H9 (cell line): ENCODE results near the gene MAPK1IP1L. TPM values are rescaled to one million over a fixed set of nuclear protein-coding genes. Genes with fewer than 3 reads are reported as not detected.

Experiments used
- DNase-seq: peaks from one replicate; pipeline ENCODE4 v3.0.0-alpha.2; 2017
- H2AFZ ChIP-seq: one replicate; pipeline ENCODE4 v1.6.1; 2013; ENCODE audit warnings: mild to moderate bottlenecking, low read length, control low read depth, moderate library complexity
- H2AK5ac ChIP-seq: 2 replicates; pipeline ENCODE4 v1.6.1; 2013; ENCODE audit warnings: low read length, control low read depth, mixed read lengths; ENCODE audit not compliant: insufficient read length
- H2BK120ac ChIP-seq: one replicate; pipeline ENCODE4 v1.6.1; 2013; ENCODE audit warnings: low read depth, mild to moderate bottlenecking, low read length, control low read depth, inconsistent platforms; ENCODE audit not compliant: poor library complexity, severe bottlenecking
- H2BK12ac ChIP-seq: 2 replicates; pipeline ENCODE4 v1.6.1; 2013; ENCODE audit warnings: low read length, control low read depth, mixed read lengths, low read depth; ENCODE audit not compliant: insufficient read length
- H2BK15ac ChIP-seq: 2 replicates; pipeline ENCODE4 v1.6.1; 2013; ENCODE audit warnings: low read depth, low read length, control low read depth
- H2BK20ac ChIP-seq: one replicate; pipeline ENCODE4 v1.6.1; 2013; ENCODE audit warnings: low read depth, mild to moderate bottlenecking, low read length, control low read depth, inconsistent platforms; ENCODE audit not compliant: poor library complexity, severe bottlenecking
- H2BK5ac ChIP-seq: 2 replicates; pipeline ENCODE4 v1.6.1; 2013; ENCODE audit warnings: low read length, control low read depth, mixed read lengths; ENCODE audit not compliant: insufficient read length
- H3K14ac ChIP-seq: 2 replicates; pipeline ENCODE4 v1.6.1; 2013; ENCODE audit warnings: low read length, control low read depth; ENCODE audit not compliant: insufficient read depth
- H3K18ac ChIP-seq: 2 replicates; pipeline ENCODE4 v1.6.1; 2013; ENCODE audit warnings: low read depth, mild to moderate bottlenecking, mixed read lengths, low read length, control low read depth; ENCODE audit not compliant: insufficient read length
- H3K23ac ChIP-seq: 2 replicates; pipeline ENCODE4 v1.6.1; 2013; ENCODE audit warnings: low read length, control low read depth, mixed read lengths, low read depth; ENCODE audit not compliant: insufficient read length
- H3K23me2 ChIP-seq: 2 replicates; pipeline ENCODE4 v1.6.1; 2013; ENCODE audit warnings: low read depth, mild to moderate bottlenecking, mixed read lengths, low read length, control low read depth; ENCODE audit not compliant: insufficient read length, poor library complexity, severe bottlenecking
- H3K27ac ChIP-seq: 2 replicates; pipeline ENCODE4 v1.5.1; 2013; ENCODE audit warnings: low read length, control low read depth, mixed read lengths, low read depth; ENCODE audit not compliant: insufficient read length
- H3K27me3 ChIP-seq: 2 replicates; pipeline ENCODE4 v1.6.1; 2013; ENCODE audit warnings: low read length, control low read depth, inconsistent platforms; ENCODE audit not compliant: insufficient read depth
- H3K4ac ChIP-seq: 2 replicates; pipeline ENCODE4 v1.6.1; 2013; ENCODE audit warnings: low read depth, mild to moderate bottlenecking, control low read depth, inconsistent platforms, low read length, moderate library complexity
- H3K4me1 ChIP-seq: 2 replicates; pipeline ENCODE4 v1.6.1; 2013; ENCODE audit warnings: low read length, control low read depth, inconsistent platforms; ENCODE audit not compliant: insufficient read depth
- H3K4me2 ChIP-seq: 2 replicates; pipeline ENCODE4 v1.6.1; 2013; ENCODE audit warnings: low read length, control low read depth, mixed read lengths; ENCODE audit not compliant: insufficient read length, insufficient read depth
- H3K56ac ChIP-seq: 2 replicates; pipeline ENCODE4 v1.6.1; 2013; ENCODE audit warnings: low read depth, mild to moderate bottlenecking, mixed read lengths, low read length, control low read depth; ENCODE audit not compliant: insufficient read length
- H3K79me1 ChIP-seq: 2 replicates; pipeline ENCODE4 v1.6.1; 2013; ENCODE audit warnings: low read depth, mild to moderate bottlenecking, moderate library complexity, low read length, control low read depth, inconsistent platforms; ENCODE audit not compliant: insufficient read depth, poor library complexity, severe bottlenecking
- H3K79me2 ChIP-seq: 2 replicates; pipeline ENCODE4 v1.6.1; 2013; ENCODE audit warnings: low read length, control low read depth, inconsistent platforms; ENCODE audit not compliant: insufficient read depth
- H3K9ac ChIP-seq: 2 replicates; pipeline ENCODE4 v1.6.1; 2013; ENCODE audit warnings: low read length, control low read depth, mixed read lengths; ENCODE audit not compliant: insufficient read length; ENCODE audit errors: extremely low read depth
- H3K9me3 ChIP-seq: one replicate; pipeline ENCODE4 v1.6.1; 2013; ENCODE audit warnings: low read depth, low read length, inconsistent platforms; ENCODE audit not compliant: control insufficient read depth
- H3T11ph ChIP-seq: one replicate; pipeline ENCODE4 v1.6.1; 2013; ENCODE audit warnings: mild to moderate bottlenecking, low read length, control low read depth, inconsistent platforms
- H4K20me1 ChIP-seq: one replicate; pipeline ENCODE4 v1.6.1; 2013; ENCODE audit not compliant: control insufficient read depth, insufficient read length, insufficient read depth
- H4K5ac ChIP-seq: 2 replicates; pipeline ENCODE4 v1.6.1; 2013; ENCODE audit warnings: low read depth, mild to moderate bottlenecking, mixed read lengths, low read length, control low read depth; ENCODE audit not compliant: insufficient read length
- H4K8ac ChIP-seq: replicated peaks from 2 replicates; pipeline ENCODE4 v1.6.1; 2013; ENCODE audit warnings: low read length, control low read depth, mixed read lengths, low read depth; ENCODE audit not compliant: insufficient read length
- H4K91ac ChIP-seq: 2 replicates; pipeline ENCODE4 v1.6.1; 2013; ENCODE audit warnings: low read depth, mild to moderate bottlenecking, moderate library complexity, mixed read lengths, low read length, control low read depth; ENCODE audit not compliant: insufficient read length
- H3K27ac Mint-ChIP-seq, 3 experiments: 2 replicates in 2 of 3; 3 replicates in 1 of 3; pipeline ENCODE4 v1.8.0; 2020 to 2021; ENCODE audit warnings: mixed read lengths in 3 of 3, mild to moderate bottlenecking in 1 of 3, moderate library complexity in 1 of 3
- H3K27me3 Mint-ChIP-seq: 2 replicates; pipeline ENCODE4 v1.8.0; 2021; ENCODE audit warnings: low read depth, mild to moderate bottlenecking, moderate library complexity, mixed read lengths
- H3K36me3 Mint-ChIP-seq, 3 experiments: 2 replicates in 2 of 3; 3 replicates in 1 of 3; pipeline ENCODE4 v1.8.0; 2020 to 2021; ENCODE audit warnings: low read depth in 3 of 3, mixed read lengths in 3 of 3; ENCODE audit not compliant: insufficient read depth in 1 of 3
- H3K4me1 Mint-ChIP-seq, 2 experiments: 2 replicates each; pipeline ENCODE4 v1.8.0; 2020; ENCODE audit warnings: mixed read lengths in 2 of 2
- H3K4me3 Mint-ChIP-seq, 2 experiments: 2 replicates in 1 of 2; 3 replicates in 1 of 2; pipeline ENCODE4 v1.8.0; 2020 to 2021; ENCODE audit warnings: mild to moderate bottlenecking in 2 of 2, mixed read lengths in 2 of 2, moderate library complexity in 1 of 2
- H3K9me3 Mint-ChIP-seq, 2 experiments: 2 replicates in 1 of 2; 3 replicates in 1 of 2; pipeline ENCODE4 v1.8.0; 2020; ENCODE audit warnings: mild to moderate bottlenecking in 2 of 2, mixed read lengths in 2 of 2, moderate library complexity in 1 of 2
- WGBS: extraction: QIAGEN DNeasy Blood & Tissue Kit; methylation state at CpG from one replicate; pipeline ENCODE4 v1.1.7; 2013; ENCODE audit warnings: missing lambda C conversion rate, low lambda C conversion rate, mixed read lengths; ENCODE audit not compliant: insufficient read length; ENCODE audit errors: extremely low coverage; 5-methylcytosine and 5-hydroxymethylcytosine counted together
- total RNA-seq: library from RNA; stranded (reverse); gene quantifications from 2 replicates; pipeline ENCODE4 v1.2.1, GENCODE V29; 2021
- TF ChIP-seq, protein P1 (sequence below): fragments of 200-600 bp; sonication (generic); conservative IDR thresholded peaks from 3 replicates; pipeline ENCODE4 v1.8.0; 2021; ENCODE audit warnings: antibody characterized with exemption, mild to moderate bottlenecking

The MAPK1IP1L gene
- total RNA-seq, 1 experiment from 2014 or later: 133 TPM

DNA sequence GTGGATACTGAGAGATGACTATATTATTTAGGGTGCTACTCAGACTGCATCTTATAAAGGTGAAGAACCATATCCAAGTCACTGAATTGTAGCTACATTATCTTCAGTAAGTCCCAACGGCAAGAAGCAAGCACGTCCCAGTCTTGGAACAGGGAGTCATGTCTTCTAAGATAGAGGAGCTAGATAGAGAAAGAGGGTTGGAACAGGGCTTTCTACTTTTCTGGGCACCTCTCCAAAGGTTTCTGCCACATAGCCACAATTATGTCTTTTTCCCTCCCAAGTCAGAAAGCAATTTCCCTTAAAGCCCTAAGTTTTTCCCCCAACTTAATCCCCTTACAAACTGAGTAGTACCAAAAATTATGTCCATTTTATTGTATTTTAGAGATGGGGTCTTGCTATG, 22.4 kb downstream of the MAPK1IP1L start:
- no peaks in the 10 kb centered on the region for H3K27me3 ChIP-seq
- no peak overlapping the region for H3T11ph ChIP-seq
- H2AK5ac ChIP-seq: no peak overlapping the region
- H2BK5ac ChIP-seq: no peak overlapping the region
- TF ChIP-seq, protein P1, sequence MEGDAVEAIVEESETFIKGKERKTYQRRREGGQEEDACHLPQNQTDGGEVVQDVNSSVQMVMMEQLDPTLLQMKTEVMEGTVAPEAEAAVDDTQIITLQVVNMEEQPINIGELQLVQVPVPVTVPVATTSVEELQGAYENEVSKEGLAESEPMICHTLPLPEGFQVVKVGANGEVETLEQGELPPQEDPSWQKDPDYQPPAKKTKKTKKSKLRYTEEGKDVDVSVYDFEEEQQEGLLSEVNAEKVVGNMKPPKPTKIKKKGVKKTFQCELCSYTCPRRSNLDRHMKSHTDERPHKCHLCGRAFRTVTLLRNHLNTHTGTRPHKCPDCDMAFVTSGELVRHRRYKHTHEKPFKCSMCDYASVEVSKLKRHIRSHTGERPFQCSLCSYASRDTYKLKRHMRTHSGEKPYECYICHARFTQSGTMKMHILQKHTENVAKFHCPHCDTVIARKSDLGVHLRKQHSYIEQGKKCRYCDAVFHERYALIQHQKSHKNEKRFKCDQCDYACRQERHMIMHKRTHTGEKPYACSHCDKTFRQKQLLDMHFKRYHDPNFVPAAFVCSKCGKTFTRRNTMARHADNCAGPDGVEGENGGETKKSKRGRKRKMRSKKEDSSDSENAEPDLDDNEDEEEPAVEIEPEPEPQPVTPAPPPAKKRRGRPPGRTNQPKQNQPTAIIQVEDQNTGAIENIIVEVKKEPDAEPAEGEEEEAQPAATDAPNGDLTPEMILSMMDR: no peak
- H3K4me2 ChIP-seq: no peak overlapping the region
- H3K18ac ChIP-seq: no peak overlapping the region
- Mint-ChIP-seq H3K27me3 (no peaks in the 10 kb centered on the region), H3K4me3 (no peak overlapping the region), H3K36me3 (no peaks in the 10 kb centered on the region), H3K4me1 (peaks cover 12 to 13% of the 10 kb centered on the region in 2 experiments), H3K9me3 (no peaks in the 10 kb centered on the region), H3K27ac (no peak overlapping the region)
- H3K4me1 ChIP-seq: no peaks in the 10 kb centered on the region; the same call in 1 of the 2 replicates
- no peak overlapping the region for H2BK15ac ChIP-seq
- no peak overlapping the region for H3K56ac ChIP-seq
- H3K9me3 ChIP-seq: no peaks in the 10 kb centered on the region
- no peak overlapping the region for H4K5ac ChIP-seq
- no peak overlapping the region for H3K9ac ChIP-seq
- no peak overlapping the region for H4K91ac ChIP-seq
- no peak overlapping the region for H2BK120ac ChIP-seq
- no peak overlapping the region for H2BK20ac ChIP-seq
- no peak overlapping the region for H2BK12ac ChIP-seq
- no peak for DNase-seq
- no peak overlapping the region for H3K23ac ChIP-seq
- no peaks in the 10 kb centered on the region for H4K20me1 ChIP-seq
- no peak overlapping the region for H3K27ac ChIP-seq
- H3K79me1 ChIP-seq: no peaks in the 10 kb centered on the region
- no peak overlapping the region for H3K14ac ChIP-seq
- no CpG with 5 or more reads among the region's 2 CpGs for WGBS
- H2AFZ ChIP-seq: no peak overlapping the region
- H3K23me2 ChIP-seq: no peaks in the 10 kb centered on the region
- no peak overlapping the region for H3K4ac ChIP-seq
- H4K8ac ChIP-seq: no peak overlapping the region
- H3K79me2 ChIP-seq: no peaks in the 10 kb centered on the region
